CD4-positive, alpha-beta T cell treated with Interleukin-1 beta for 1 hour (primary cell): Measurements from ENCODE around the gene MTA3.

ENCODE experiments used
- DNase-seq, 2 donors: peaks; one replicate each; pipeline ENCODE4 v3.0.0-alpha.2; 2020 to 2022

Gene MTA3

GRCh38 chr2:42764096-42764495 is 195.7 kb downstream of the MTA3 start, which contains the start of gene OXER1:
TSS of gene OXER1 (minus strand) at chr2:42764135. CDS start at chr2:42764062, 73 bp downstream.
- DNase-seq, result peak in 1 of 2 donors; percentile 36

- DNase-seq, result no peak
Measured at GRCh38 chr2:42764901-42765300, 196.5 kb downstream of the MTA3 start.

GRCh38 chr2:42765686-42766085 is 197.3 kb downstream of the MTA3 start:
- no peak for DNase-seq

- no peak for DNase-seq
Measured at GRCh38 chr2:42767080-42767898, 198.9 kb downstream of the MTA3 start.

- no peak for DNase-seq
Measured at GRCh38 chr2:42767899-42768705, 199.7 kb downstream of the MTA3 start.

GRCh38 chr2:42768706-42769256 is 200.3 kb downstream of the MTA3 start:
- DNase-seq, result no peak

- DNase-seq, result no peak
Measured at GRCh38 chr2:42769583-42770287, 201.3 kb downstream of the MTA3 start.

GRCh38 chr2:42770288-42771131 is 202.1 kb downstream of the MTA3 start:
- DNase-seq, result peak in 1 of 2 donors; percentile 30

GRCh38 chr2:42771546-42772153 is 203.2 kb downstream of the MTA3 start:
- DNase-seq, result no peak

- DNase-seq, result no peak
Measured at GRCh38 chr2:42775186-42775585, 206.8 kb downstream of the MTA3 start.

GRCh38 chr2:42775810-42776209 is 207.4 kb downstream of the MTA3 start:
- no peak for DNase-seq

- DNase-seq, result no peak
Measured at GRCh38 chr2:42777883-42778805, 209.7 kb downstream of the MTA3 start.

GRCh38 chr2:42781181-42781580 is 212.7 kb downstream of the MTA3 start:
- no peak for DNase-seq

GRCh38 chr2:42783511-42783910 is 215.1 kb downstream of the MTA3 start:
- DNase-seq, result no peak

GRCh38 chr2:42784204-42784880 is 215.9 kb downstream of the MTA3 start:
- DNase-seq, result no peak

GRCh38 chr2:42786561-42787345 is 218.3 kb downstream of the MTA3 start:
- DNase-seq, result no peak

GRCh38 chr2:42787424-42787787 is 219.0 kb downstream of the MTA3 start:
- DNase-seq, result no peak

GRCh38 chr2:42787788-42788477 is 219.5 kb downstream of the MTA3 start:
- no peak for DNase-seq

GRCh38 chr2:42788478-42788793 is 220.0 kb downstream of the MTA3 start:
- no peak for DNase-seq
